ENCODE results near the gene INO80B. TPM values are rescaled to one million over a fixed set of nuclear protein-coding genes. Genes with fewer than 3 reads are reported as not detected.
"Not testable (repeated sequence)": the region's sequence is repeated elsewhere in the genome, so short reads cannot be mapped to it uniquely, and the experiment has no call there.

The INO80B gene
- total RNA-seq, 1 experiment from 2014 or later, result 14.0 TPM

- H3K36me3 ChIP-seq, result peaks cover 27% of the 10 kb centered on the region
- not testable (repeated sequence) for H3K9me3 ChIP-seq, DNase-seq, H3K27me3 ChIP-seq, H3K4me3 ChIP-seq
These were observed 5.3 kb downstream of the INO80B start for GRCh38 chr2:74460187-74460586.

- H3K9me3 ChIP-seq, result no peaks in the 10 kb centered on the region
- H3K36me3 ChIP-seq, result peaks cover 22% of the 10 kb centered on the region
- H3K4me3 ChIP-seq, result no peak overlapping the region
- no peak for DNase-seq
- no peaks in the 10 kb centered on the region for H3K27me3 ChIP-seq
These were observed 6.5 kb downstream of the INO80B start for GRCh38 chr2:74461187-74462053.

GRCh38 chr2:74462054-74462785, 7.3 kb downstream of the INO80B start:
- DNase-seq, result no peak
- H3K27me3 ChIP-seq, result no peaks in the 10 kb centered on the region
- H3K36me3 ChIP-seq, result peaks cover 18% of the 10 kb centered on the region
- H3K9me3 ChIP-seq, result no peaks in the 10 kb centered on the region
- H3K4me3 ChIP-seq, result no peak overlapping the region

- Histone ChIP-seq H3K9me3 (no peaks in the 10 kb centered on the region), H3K27me3 (no peaks in the 10 kb centered on the region), H3K4me3 (no peak overlapping the region), H3K36me3 (peaks cover 18% of the 10 kb centered on the region)
- no peak for DNase-seq
These were observed 7.9 kb downstream of the INO80B start for GRCh38 chr2:74462786-74463105.

DNA sequence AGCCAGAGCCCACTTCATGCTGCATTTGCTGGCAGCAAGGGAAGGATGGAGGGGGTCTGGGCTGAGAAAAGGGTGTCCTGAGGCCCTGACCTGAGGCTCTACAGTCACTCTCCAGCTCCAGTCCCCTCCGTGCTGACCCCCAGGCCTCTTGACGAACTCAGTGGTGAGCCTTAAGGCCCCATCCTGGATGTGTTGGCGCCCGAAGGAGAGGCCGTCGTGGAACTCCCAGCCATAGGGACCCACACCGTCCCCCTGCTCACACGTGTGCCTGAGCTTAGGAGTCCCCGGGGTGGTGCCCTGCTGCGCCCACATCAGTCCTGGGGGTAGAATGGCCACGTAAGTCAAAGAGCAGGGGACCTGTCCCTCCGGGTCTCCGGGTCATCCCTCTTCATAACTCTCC, 9.5 kb downstream of the INO80B start:
- Histone ChIP-seq H3K4me3 (peak overlapping the region; percentile 97), H3K27me3 (no peaks in the 10 kb centered on the region), H3K9me3 (no peaks in the 10 kb centered on the region), H3K36me3 (peaks cover 18% of the 10 kb centered on the region)
- DNase-seq, result no peak

DNA sequence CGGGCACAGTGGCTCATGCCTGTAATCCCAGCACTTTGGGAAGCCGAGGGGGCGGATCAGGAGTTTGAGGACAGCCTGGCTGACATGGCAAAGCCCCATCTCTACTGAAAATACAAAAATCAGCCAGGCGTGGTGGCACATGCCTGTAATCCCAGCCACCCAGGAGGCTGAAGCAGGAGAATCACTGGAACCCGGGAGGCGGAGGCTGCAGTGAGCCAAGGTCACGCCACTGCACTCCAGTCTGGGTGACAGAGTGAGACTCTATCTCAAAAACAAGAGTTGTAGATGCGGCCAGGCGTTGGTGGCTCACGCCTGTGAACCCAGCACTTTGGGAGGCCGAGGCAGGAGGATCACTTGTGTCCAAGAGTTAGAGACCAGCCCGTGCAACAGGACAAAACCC, 15.9 kb downstream of the INO80B start:
- not testable (repeated sequence) for H3K4me3 ChIP-seq, DNase-seq, H3K27me3 ChIP-seq, H3K9me3 ChIP-seq
- H3K36me3 ChIP-seq, result peaks cover 12% of the 10 kb centered on the region

DNA sequence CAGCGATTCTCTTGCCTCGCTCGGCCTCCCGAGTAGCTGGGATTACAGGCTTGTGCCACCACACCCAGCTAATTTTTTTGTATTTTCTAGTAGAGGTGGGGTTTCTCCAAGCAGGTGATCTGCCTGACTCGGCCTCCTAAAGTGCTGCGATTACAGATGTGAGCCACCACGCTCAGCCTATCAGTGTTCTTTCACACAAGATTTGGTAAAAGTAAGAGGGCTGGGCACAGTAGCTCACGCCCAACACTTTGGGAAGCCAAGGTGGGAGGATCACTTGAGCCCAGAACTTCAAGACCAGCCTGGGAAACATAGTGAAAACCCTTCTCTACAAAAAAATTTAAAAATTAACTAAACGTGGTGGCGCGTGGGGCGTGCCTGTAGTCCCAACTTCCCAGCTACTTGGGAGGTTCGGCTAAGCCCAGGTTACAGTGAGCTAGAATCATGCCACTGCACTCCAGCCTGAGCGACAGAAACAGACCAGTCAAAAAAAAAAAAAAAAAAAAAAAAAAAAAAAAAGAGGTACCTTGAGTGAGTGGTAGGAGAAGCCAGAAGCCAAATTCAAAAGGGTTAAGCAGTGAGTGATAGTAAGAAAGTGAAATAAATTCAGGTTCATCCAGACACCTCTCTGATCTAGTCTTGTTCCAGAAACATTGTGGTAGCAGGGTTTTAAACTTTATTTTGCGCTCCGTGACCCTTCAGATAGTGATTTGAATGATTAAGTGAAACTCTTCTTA, 16.6 kb downstream of the INO80B start:
- Histone ChIP-seq H3K4me3 (peak overlapping the region; percentile 70), H3K27me3 (no peaks in the 10 kb centered on the region), H3K9me3 (no peaks in the 10 kb centered on the region), H3K36me3 (peaks cover 16% of the 10 kb centered on the region)
- DNase-seq, result no peak

DNA sequence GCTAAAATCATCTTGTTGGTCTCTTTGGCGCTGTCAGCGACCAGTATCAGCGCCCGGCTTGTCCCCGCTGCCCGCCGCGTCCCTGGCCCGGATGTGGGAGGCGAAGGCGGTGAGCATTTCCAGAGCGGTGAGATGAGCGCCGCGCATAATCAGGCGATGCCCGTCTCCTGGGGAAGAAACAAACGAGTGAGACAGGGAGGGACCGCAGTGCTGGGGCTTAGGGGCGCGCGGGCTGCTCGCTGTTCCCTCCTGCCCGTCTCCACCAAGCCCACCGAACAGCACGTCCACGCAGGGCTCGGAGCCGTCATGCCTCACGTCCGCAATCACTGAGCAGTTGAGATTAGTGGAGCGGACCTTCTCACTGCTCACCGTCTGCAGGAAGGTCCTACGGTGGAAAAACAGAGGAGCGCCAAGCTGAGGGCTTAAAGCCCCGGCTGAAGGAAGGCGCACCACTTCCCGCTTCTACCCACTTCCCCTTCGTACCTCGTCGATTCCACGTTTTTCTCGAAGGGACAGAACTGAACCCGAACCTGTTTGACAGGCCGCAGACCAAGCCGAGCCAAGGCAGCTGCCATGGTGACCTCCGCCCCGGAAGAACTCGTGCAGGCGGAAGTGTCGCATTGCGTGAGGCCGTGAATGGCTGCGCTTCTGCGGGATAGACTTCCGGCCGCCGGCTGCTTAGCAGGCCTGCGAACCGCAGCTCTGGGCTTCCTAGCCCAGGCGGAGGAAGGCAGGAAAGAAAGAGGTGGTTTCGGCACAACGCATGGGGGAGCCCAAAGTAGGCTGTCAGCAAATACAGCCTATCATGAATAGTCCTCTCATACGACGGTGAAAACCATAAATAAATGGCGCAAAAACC, 17.4 kb downstream of the INO80B start, which contains the start of gene MRPL53:
Gene MRPL53, minus strand, starts transcription at position 595 of the 859 bp plus-strand sequence. Its CDS starts 20 bp downstream, at position 575.
- Histone ChIP-seq H3K36me3 (peaks cover 18% of the 10 kb centered on the region), H3K4me3 (peak within 1 kb of the TSS; percentile 70), H3K9me3 (no peaks in the 10 kb centered on the region), H3K27me3 (no peaks in the 10 kb centered on the region)
- peak; percentile 94 for DNase-seq

DNA sequence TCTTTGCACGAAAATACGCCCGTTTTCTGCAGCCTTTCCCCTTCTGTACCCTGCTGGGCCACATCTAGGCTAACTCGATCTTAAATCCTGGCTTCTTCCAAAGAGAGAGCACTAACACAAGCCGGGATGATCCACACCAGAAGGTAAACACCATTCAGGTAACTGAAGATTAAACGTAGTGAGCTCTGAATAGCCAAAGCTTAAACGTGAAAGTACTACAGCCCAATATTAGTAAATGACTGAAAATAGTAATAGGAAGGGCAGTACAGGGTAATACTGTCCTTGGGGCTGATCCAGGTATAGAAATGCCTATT, 18.0 kb downstream of the INO80B start:
- Histone ChIP-seq H3K27me3 (no peaks in the 10 kb centered on the region), H3K4me3 (peak overlapping the region; percentile 70), H3K36me3 (peaks cover 22% of the 10 kb centered on the region), H3K9me3 (no peaks in the 10 kb centered on the region)
- DNase-seq, result no peak

GRCh38 chr2:74474481-74474880, 19.6 kb downstream of the INO80B start:
- H3K9me3 ChIP-seq, result no peaks in the 10 kb centered on the region
- no peaks in the 10 kb centered on the region for H3K27me3 ChIP-seq
- no peak for DNase-seq
- peaks cover 22% of the 10 kb centered on the region for H3K36me3 ChIP-seq
- H3K4me3 ChIP-seq, result no peak overlapping the region

DNA sequence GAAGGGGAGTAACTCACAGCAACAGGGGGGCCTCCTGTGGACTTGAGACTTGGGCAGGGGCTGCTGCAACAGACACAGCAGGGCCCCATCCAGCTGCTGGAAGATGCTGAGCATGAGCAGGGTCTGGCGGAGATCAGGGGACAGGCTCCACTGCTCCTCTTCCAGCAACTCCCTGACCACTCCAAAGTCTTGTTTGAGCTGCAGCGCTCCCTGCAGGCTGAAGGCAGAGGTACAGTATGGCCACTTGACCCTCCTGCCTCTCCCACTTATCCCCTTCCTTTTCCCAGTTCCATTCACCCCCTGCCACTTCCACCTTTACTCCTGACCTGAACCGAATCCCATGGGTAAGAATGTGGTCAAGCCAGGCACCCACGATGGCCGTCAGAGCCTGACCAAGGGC, 20.0 kb downstream of the INO80B start:
- no peak overlapping the region for H3K4me3 ChIP-seq
- H3K36me3 ChIP-seq, result peaks cover 25% of the 10 kb centered on the region
- no peak for DNase-seq
- H3K9me3 ChIP-seq, result no peaks in the 10 kb centered on the region
- no peaks in the 10 kb centered on the region for H3K27me3 ChIP-seq

GRCh38 chr2:74481431-74481830, 26.5 kb downstream of the INO80B start:
- Histone ChIP-seq H3K27me3 (no peaks in the 10 kb centered on the region), H3K36me3 (peaks cover 17% of the 10 kb centered on the region), H3K9me3 (no peaks in the 10 kb centered on the region), H3K4me3 (peak overlapping the region; percentile 97)
- no peak for DNase-seq

- peaks cover 16% of the 10 kb centered on the region for H3K36me3 ChIP-seq
- DNase-seq, result peak; percentile 49
These were observed 27.3 kb downstream of the INO80B start for GRCh38 chr2:74481961-74482800.

DNA sequence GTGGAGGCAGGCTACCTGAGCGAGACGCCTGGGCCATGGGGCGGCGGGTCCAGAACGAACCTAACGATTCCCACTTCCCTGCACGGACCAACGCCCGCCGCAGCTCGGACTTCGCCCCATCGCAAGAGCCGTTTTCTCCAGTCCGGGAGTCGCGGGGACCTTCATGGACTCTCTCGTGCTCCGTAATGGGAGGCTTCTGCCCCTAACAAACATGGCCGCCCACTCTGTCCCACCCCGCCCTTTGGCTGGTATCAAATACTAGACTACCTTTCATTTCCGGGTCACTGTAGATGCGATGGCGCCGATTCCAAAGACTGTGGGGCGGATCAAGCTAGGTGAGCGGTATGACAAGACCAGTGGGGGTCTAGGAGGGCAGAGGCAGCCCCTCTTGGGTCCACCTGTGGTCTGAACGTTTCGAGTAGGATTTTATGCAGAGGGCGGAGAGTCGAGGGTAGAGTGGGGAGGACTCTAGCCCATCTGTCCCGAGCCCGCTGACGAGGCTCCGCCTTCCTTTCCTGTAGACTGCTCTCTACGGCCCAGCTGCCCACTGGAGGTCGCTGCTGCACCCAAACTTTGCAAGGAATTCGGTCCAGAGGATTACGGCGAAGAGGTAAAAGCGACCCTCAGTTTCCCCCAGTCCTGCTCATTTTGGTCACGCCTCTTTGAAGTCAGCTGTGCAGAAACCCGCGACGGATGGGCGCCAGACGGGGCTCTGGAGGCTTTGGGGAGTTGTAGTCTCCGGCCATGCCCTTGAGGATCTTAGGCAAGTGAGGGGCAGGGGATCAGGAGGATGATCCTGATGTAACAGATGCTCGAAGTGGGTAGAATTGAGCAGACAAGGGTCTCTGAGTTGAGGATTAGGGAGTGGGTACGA, 28.2 kb downstream of the INO80B start, which contains the start of the genes CCDC142 and TTC31:
Gene CCDC142, minus strand, starts transcription at position 198 of the 874 bp plus-strand sequence. Its CDS starts 161 bp downstream, at position 37.
Gene TTC31, plus strand, starts transcription at position 281 of the 874 bp plus-strand sequence. Its CDS starts 15 bp downstream, at position 296.
- peak; percentile 92 for DNase-seq
- Histone ChIP-seq H3K36me3 (peaks cover 11% of the 10 kb centered on the region), H3K27me3 (no peaks in the 10 kb centered on the region), H3K4me3 (peak within 1 kb of the TSS; percentile 97), H3K9me3 (no peaks in the 10 kb centered on the region)

More at GRCh38 chr2:74481961-74482800, 27.3 kb downstream of the INO80B start:
- Histone ChIP-seq H3K27me3 (no peaks in the 10 kb centered on the region), H3K9me3 (no peaks in the 10 kb centered on the region), H3K4me3 (peak overlapping the region; percentile 97)
